H1 (cell line): ENCODE measurements around the gene PLN. TPM values are rescaled to one million over a fixed set of nuclear protein-coding genes. Genes with fewer than 3 reads are reported as not detected.

Experiments
- CHD7 ChIP-seq: fragments of 300-600 bp; sonication (generic); IDR thresholded peaks from 2 replicates; pipeline ENCODE4 v1.7.1; 2012; ENCODE audit warnings: low read length, moderate library complexity, mild to moderate bottlenecking, inconsistent platforms; ENCODE audit not compliant: insufficient replicate concordance
- PHF8 ChIP-seq: fragments of 200-600 bp; sonication (generic); conservative IDR thresholded peaks from 2 replicates; pipeline ENCODE4 v1.7.1; 2012; ENCODE audit warnings: low read depth, mild to moderate bottlenecking, inconsistent platforms, low read length, moderate library complexity
- SAP30 ChIP-seq: fragments of 300-600 bp; sonication (generic); IDR thresholded peaks from 2 replicates; pipeline ENCODE4 v1.7.1; 2012; ENCODE audit warnings: low read length, moderate library complexity, mild to moderate bottlenecking, inconsistent platforms; ENCODE audit not compliant: insufficient read depth, insufficient replicate concordance
- polyA plus RNA-seq, 7 experiments: library from polyadenylated mRNA; depleted of rRNA in 3 of 7; stranded (reverse) in 5 of 7; unstranded in 2 of 7; fragments of >200 nt in 5 of 7; fragments of 200-250 nt in 2 of 7; gene quantifications; 1 replicate in 5 of 7; 2 replicates in 1 of 7; 4 replicates in 1 of 7; pipeline versions ENCODE4 v1.2.1 to v1.2.3, GENCODE V29; 2011 to 2013; ENCODE audit warnings: missing spikeins in 2 of 7, mixed read lengths in 2 of 7
- total RNA-seq: library from RNA; stranded (reverse); fragmentation: NEBNext Ultra II Directional; extraction: Animal tissue kit (Norgen Biotek cat#: 25700); gene quantifications from 2 replicates; pipeline ENCODE4 v1.2.1, GENCODE V29; 2021

PLN gene
- total and polyA plus RNA-seq, 2 of the 8 experiments (the other 6 are each of a cell fraction or from before 2014, with no cell fraction given) = not detected

DNA sequence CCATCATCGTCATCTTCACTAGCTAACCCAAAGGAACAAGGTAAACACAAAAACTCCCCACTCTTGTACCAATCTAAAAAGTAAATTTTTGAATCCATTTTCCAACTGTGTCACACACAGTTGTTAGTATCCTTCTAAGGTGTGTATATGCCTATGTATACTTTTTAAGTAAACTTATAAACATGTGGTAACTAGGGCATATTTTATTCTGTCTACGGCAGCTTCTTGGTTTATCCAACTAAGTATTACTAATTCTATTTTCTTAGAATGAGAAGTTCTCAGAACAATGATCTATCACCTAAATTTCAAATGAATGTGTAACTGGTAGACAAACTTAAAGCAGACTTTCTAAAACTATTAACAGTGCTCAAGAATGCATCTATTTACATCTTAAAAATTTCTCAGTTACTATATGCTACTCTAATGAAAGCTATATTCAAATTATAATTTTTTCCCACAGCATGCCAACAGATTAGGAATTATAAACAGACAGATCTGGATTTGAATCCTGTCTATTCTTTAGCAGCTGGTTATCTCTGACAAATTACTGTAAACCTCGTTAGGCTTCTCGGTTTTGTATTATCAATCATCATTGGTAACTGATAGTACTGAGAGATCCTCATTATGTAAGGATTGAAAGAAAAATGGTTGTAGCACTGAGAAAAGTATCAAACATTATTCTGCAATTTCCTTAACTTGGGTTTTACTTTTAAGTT is 1.8 kb upstream of the PLN start (continued):
- no peak for TF ChIP-seq CHD7
- no peak for TF ChIP-seq SAP30
- TF ChIP-seq PHF8 = no peak
